ENCODE data around the gene EDC3. TPM values are rescaled to one million over a fixed set of nuclear protein-coding genes. Genes with fewer than 3 reads are reported as not detected.

Gene EDC3
- total RNA-seq, 4 donors from 2014 or later: 14.4 to 18.8 (median 17.2) TPM

DNA sequence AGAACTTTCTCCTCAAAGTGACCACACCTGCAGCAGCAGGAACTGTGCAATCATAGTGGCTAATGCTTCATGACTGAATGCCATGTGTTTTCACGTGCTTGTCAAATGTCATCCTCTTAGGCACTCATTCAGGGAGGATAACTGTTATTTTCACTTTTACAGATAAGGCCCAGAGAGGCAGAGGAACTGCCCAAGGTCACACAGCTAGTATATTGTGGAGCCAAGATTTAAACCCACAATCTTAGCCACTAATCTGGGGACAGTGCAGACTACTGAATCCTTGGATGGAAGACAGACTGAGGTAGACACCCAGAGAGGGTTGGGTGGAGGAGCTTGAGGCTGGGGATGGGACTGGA, 90.1 kb downstream of the EDC3 start:
- no peak for DNase-seq (ENCODE audit: low spot score in 2 of 2)
- Histone ChIP-seq H3K9me3 (no peaks in the 10 kb centered on the region), H3K4me3 (no peak overlapping the region), H3K27me3 (no peaks in the 10 kb centered on the region), H3K36me3 (no peaks in the 10 kb centered on the region), H3K27ac (no peak overlapping the region), H3K4me1 (peaks cover 0 to 8% (median 0%) of the 10 kb centered on the region in 4 donors)
- WGBS, 2 donors: 90 to 100% methylated on average over 1 of the region's 1 CpG
- TF ChIP-seq POLR2A (IDR thresholded peaks at IDR 0.05): no peak
- TF ChIP-seq, protein P1, sequence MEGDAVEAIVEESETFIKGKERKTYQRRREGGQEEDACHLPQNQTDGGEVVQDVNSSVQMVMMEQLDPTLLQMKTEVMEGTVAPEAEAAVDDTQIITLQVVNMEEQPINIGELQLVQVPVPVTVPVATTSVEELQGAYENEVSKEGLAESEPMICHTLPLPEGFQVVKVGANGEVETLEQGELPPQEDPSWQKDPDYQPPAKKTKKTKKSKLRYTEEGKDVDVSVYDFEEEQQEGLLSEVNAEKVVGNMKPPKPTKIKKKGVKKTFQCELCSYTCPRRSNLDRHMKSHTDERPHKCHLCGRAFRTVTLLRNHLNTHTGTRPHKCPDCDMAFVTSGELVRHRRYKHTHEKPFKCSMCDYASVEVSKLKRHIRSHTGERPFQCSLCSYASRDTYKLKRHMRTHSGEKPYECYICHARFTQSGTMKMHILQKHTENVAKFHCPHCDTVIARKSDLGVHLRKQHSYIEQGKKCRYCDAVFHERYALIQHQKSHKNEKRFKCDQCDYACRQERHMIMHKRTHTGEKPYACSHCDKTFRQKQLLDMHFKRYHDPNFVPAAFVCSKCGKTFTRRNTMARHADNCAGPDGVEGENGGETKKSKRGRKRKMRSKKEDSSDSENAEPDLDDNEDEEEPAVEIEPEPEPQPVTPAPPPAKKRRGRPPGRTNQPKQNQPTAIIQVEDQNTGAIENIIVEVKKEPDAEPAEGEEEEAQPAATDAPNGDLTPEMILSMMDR (IDR thresholded peaks at IDR 0.05): no peak

DNA sequence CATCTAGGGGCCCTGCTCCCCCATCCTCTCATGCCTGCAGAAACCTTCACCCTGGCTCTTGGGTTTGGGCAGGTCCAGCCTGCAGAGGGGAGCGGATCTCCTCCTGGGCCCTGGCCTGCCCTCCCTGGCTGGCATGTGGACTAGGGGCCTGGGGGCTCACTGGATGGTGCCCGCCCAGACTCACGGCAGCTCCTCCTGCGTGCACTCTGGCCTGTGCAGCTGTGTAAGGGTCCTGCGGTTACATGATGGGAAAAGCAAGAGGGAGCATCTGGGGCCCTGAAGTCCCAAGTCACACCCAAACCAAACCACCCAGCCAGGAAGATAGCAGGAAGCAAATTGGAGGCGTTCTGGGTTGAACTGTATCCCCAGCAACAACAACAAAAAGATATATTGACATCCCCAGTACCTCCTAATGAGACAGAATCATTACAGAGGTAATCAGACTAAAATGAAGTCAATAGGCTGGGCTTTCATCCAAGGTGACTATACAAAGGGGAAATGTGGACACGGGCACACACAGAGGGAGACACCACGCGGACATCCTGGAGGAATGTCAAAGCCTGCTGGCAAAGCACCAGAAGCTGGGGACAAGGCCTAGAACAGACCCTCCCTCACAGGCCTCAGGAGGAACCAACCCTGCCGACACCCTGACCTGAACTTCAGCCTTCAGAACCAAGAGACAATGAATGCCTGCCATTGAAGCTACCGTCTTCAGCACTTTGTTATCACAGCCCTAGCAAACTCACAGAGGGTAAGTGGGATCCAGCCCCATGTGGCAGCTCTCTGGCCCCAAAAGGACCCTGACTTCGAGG, 90.6 kb downstream of the EDC3 start:
- no peak for TF ChIP-seq POLR2A (IDR thresholded peaks at IDR 0.05)
- TF ChIP-seq EP300 (IDR thresholded peaks at IDR 0.05): no peak
- TF ChIP-seq, protein P1 (IDR thresholded peaks at IDR 0.05): no peak

DNA sequence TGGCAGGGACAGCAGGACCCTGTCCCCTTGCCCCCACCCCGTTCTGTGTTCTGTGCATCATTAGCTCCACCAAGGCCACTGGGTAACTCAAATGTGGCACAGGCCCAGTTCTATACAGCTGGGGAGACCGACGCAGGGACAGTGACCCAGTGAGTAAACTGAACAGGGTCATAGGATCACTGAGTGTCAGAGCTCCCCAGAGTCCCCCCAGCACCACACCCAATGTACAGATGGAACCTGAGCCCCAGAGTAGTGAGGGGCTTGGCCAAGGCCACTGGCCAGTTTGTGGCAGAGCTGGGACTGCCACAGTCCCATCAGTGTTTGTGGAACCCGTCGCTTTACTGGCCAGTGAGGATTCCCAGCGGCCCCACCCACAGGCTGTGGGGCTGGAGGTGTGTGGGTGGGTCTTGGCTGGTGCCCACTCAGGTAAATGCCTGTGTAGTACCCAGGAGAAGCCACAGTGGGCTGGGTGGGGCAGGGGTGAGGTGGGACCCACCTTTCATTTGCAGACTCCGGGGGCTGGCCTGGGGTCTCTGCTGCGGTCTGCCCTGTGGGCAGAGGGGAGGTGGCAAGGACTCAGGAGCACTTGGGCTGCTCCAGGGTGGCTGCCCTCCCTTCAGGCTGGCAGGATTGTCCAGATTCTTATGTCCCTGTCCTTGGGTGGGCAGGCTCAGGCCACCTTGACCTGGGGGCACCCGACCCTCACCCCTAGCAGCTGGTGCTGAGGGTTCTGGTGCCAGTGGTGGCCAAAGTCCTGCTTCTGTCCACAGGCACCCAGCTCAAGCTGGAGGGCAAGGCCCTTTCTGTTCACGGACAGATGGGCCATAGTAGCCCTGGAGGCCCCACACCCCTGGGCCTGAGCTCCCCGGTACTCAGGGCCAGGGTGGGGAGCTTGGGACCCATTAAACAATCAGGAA, 91.8 kb downstream of the EDC3 start:
- Histone ChIP-seq H3K4me3 (no peak overlapping the region), H3K27ac (no peak overlapping the region), H3K9me3 (no peaks in the 10 kb centered on the region), H3K36me3 (no peaks in the 10 kb centered on the region), H3K4me1 (peaks cover 0 to 23% (median 3%) of the 10 kb centered on the region in 4 donors), H3K27me3 (no peaks in the 10 kb centered on the region)
- TF ChIP-seq, protein P1 (IDR thresholded peaks at IDR 0.05): no peak
- TF ChIP-seq EP300 (IDR thresholded peaks at IDR 0.05) (no peak), POLR2A (IDR thresholded peaks at IDR 0.05) (no peak)
- DNase-seq (ENCODE audit: low spot score in 2 of 2): no peak
- 83% methylated on average over 6 to 10 of the region's 11 CpGs for WGBS, 2 donors

More for the DNA sequence above, 90.6 kb downstream of the EDC3 start:
- DNase-seq (ENCODE audit: low spot score in 2 of 2): no peak
- H3K4me3 ChIP-seq: no peak overlapping the region
- 62 to 65% methylated on average over 11 to 12 of the region's 12 CpGs for WGBS, 2 donors
- no peaks in the 10 kb centered on the region for H3K9me3 ChIP-seq
- H3K27ac ChIP-seq: no peak overlapping the region
- H3K4me1 ChIP-seq: peaks cover 0 to 14% (median 0%) of the 10 kb centered on the region in 4 donors
- no peaks in the 10 kb centered on the region for H3K36me3 ChIP-seq
- H3K27me3 ChIP-seq: no peaks in the 10 kb centered on the region

DNA sequence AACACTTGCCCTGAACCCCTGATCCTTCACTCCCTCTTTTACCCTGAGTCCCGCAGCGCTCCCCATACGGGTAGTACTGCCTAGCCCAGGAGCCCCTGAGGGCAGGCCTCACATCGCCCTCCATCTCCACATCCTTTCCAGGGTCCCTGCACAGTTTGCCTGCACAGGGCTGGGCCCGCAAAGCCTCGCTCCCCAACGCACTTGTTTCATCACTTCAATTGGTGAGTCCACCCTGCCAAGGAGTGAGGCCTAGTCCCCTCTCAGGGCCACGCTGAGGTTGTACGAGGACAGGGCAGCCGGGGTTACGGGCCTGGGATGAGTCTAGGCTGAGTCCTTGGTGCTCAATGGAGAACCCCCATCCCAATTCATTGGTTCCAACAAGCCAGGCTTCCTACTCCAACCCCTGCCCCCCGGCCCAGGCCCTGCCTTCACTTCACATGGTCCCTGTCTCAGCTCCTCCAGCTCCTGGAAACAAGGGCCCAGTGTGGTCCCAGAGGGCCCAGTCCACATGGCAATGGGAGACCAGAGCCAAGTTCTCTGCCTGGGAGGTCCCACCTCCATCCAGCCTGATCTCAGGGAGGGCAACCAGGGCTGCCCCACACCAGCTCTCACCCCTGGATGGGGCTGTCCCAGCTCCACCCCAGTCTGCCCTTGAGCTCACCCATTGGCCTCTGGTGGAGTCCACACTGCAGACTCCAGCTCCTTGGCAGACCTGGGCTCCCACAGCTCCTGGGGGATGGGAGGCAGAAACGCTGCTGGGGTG, 92.6 kb downstream of the EDC3 start:
- TF ChIP-seq, protein P1 (IDR thresholded peaks at IDR 0.05): no peak
- TF ChIP-seq POLR2A (IDR thresholded peaks at IDR 0.05) (no peak), EP300 (IDR thresholded peaks at IDR 0.05) (no peak)
- DNase-seq (ENCODE audit: low spot score in 2 of 2): no peak
- Histone ChIP-seq H3K27me3 (no peaks in the 10 kb centered on the region), H3K36me3 (no peaks in the 10 kb centered on the region), H3K4me3 (no peak overlapping the region), H3K27ac (no peak overlapping the region), H3K4me1 (peaks cover 0 to 27% (median 4%) of the 10 kb centered on the region in 4 donors), H3K9me3 (no peaks in the 10 kb centered on the region)
- 86 to 94% methylated on average over 11 to 12 of the region's 13 CpGs for WGBS, 2 donors
